Activated CD8-positive, alpha-beta memory T cell treated with anti-CD3 and anti-CD28 coated beads, Interleukin-2, amount 50 U/mL, for 1 hour (primary cell): ENCODE results near the gene COL18A1.

Experiments used
- DNase-seq: peaks from one replicate; pipeline ENCODE4 v3.0.0-alpha.2; 2020; ENCODE audit errors: extremely low read depth

COL18A1 gene

GRCh38 chr21:45414396-45415187 lies 9.6 kb downstream of the COL18A1 start:
- DNase-seq, result no peak

DNA sequence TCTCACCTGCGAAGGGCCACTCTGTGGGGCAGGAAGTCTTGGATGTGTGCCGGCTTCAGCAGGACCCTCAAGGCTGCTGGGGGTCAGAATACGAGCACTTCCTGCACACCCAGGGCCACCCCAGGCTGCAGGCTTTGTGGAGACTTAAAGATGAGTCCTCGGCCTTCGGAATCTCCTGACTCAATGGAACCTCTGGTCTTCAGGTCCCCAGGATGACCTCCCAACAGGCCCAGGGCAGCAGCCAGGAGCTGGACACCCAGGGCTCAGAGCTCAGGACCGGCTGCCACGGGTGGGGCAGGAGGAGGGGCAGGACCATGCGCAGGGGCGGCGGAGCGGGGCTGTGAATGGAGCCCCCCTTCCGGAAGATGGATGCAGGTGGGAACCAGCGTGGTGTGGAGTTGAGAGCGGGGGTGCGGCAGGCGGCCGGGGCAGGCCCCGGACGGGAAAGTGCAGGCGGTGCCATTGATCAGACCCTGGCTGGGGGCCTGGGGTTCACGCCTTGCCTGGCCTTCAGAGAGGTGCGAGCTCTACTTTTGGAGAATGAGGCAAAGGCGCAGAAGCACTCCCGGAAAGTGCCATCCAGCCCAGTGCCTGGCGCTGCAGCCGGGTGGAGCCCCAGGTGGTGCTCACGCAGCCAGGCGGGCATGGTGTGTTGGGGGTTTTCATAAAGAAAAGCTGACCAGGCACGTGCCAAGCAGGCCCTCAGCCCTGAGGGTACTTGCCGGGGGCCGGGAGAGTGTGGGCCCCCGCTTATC lies 10.4 kb downstream of the COL18A1 start:
- no peak for DNase-seq

DNA sequence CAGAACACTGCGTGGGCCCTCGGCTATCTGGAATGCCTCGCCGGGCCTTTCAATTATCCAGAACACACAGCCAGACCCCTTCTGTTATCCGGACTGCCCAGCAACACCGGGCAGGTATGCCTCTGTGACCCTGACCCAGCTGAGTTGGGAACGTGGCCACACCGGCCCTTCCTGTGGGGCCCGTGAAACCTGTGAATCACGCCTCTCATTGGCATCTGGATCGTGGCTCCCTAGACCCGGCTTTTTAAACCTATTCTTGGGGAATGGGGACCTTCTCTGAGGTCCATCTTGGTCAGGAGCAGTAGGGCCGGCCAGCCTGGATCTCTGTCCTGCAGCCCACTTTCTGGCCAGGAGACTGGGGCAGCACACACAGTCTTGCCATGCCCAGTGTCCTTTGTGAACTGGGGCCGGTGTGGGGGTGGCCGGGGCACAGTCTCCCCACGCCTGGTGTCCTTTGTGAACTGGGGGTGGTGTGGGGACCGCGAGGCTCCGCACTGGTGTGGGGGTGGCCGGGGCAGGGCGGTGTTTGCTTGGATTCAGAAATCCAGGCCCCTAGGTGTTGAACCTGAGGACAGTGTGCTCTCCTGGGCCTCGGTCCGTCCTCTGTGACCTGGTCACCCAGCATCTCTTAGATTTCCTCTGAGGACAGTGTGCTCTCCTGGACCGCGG lies 11.1 kb downstream of the COL18A1 start:
- DNase-seq, result no peak

DNA sequence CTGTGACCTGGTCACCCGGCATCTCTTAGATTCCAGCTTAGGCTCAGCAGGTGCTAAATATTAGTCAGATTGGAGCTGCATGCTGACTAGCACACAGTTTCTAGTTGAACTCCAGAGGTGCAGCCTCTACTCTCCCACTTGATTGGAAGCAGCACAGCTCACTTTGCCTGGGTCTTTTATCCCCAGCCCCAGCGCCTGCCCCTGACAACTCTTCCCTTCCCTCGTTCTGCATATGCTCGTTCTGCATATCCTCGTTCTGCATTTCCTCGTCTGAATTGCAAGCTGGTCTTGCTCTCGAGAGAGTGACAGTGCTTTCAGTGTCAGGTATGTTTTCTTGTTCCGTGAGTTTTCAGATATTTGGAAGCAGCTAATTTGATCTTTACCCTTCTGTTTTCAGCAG lies 11.7 kb downstream of the COL18A1 start:
- no peak for DNase-seq

DNA sequence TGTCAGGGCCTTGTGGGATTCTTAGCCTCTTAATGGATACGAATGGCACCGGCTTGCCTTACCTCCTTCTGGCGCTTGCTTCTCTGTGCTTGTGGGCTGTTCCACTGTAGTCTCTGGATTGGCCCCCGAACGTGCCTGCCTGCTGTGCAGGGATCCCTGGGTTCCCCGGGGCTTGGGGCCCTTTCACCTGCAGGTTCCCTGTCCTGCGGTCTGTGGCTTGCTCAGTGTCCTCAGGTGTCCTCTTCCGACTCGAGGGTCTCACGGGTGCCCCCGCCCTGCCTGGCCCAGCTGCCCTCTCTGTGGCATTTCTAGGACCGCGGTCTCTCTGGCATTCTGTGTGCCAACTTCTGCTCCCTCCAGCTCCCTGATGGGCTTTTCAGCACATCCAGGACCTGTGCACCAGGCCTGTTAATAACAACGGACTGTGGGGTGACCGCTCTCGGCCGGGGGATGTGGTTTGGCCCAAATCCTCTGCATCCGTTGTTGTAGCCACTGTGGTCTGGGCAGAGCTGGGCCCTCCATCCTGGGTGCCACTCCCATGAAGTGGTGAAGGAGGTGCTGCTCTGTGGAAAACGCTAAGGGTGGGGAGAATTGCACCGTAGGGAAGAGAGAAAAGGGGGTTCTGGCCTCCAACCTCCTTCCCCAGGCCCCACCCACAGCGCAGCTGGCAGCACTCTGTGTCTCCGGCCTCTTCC lies 12.4 kb downstream of the COL18A1 start:
- no peak for DNase-seq

- DNase-seq, result no peak
Measured at GRCh38 chr21:45417951-45418300, 13.0 kb downstream of the COL18A1 start.

DNA sequence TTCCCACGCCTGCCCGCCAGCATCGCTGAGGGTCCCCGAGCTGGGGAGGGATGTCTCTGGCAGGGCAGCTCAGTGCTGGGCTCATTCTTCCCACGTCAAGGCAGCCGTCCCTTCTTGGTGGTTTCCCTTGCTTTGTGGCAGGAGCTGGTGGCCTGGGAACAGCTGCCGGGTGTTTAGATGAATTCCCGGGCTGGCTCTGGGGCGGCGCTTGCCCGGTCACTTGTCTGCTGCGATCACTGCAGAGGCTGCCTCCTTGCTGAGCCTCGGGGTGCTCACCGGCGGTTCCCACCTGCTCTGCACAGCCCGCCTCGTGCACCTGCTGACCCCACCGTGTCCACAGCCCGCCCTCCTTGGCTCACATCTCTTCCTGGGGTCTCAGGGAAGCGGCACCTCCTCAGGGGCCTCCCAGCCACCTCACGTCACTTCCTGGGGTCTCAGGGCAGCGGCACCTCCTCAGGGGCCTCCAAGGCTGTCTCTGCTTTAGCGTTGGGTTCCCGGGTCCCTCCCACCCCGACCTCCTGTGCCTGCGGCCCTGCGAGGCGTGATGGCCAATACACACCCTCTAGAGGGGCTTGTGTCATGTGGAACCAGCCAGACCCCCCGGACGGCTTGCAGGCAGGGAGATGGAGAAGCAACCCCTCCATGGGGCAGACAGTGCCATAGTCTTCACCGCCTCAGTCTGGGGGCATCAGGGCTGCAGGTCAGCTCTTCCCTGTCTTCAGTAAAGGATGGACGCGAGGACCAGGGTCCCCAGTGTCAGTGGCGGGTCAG lies 13.5 kb downstream of the COL18A1 start:
- DNase-seq, result no peak

- no peak for DNase-seq
Measured at GRCh38 chr21:45419162-45419561, 14.2 kb downstream of the COL18A1 start.

GRCh38 chr21:45420061-45421041 lies 15.4 kb downstream of the COL18A1 start:
- DNase-seq, result no peak

- no peak for DNase-seq
Measured at GRCh38 chr21:45421071-45421845, 16.3 kb downstream of the COL18A1 start.

- no peak for DNase-seq
Measured at GRCh38 chr21:45421846-45422775, 17.1 kb downstream of the COL18A1 start.

DNA sequence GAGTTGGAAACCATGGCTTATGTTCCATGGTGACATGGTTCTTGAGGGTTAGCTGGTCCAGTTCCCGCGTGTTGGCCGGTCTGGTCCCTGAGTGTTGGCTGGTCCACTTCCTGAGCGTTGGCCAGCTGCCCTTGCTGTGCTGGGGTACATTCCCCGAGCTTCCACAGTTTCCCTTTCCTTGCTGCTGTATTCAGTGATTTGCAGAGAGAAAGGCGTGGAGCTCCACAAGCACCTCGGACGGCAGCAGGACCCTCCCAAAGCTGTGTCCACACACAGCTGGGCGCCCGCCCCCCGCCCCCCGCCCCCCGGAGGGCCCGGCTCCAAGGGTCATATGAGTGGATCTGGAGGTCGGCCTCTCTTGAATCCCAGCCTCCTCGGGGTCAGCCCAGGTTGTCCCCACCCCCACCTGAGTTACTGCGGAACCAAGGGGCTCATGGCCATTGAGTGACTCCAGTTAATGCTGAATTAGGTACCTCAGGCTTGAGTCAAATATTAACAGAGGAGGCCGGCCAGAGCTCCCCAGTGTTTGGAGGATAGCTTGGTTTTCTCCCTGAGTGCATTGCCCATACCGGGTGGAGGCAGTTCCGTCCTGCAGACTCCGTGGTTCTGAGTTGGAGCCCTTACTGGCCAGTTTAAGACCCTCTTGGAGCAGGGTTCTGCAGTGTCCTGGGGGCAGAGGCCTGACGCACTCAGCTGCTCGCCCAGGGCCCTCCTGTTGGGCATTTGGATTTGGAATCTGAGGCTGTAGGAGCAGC lies 18.4 kb downstream of the COL18A1 start:
- DNase-seq, result no peak

DNA sequence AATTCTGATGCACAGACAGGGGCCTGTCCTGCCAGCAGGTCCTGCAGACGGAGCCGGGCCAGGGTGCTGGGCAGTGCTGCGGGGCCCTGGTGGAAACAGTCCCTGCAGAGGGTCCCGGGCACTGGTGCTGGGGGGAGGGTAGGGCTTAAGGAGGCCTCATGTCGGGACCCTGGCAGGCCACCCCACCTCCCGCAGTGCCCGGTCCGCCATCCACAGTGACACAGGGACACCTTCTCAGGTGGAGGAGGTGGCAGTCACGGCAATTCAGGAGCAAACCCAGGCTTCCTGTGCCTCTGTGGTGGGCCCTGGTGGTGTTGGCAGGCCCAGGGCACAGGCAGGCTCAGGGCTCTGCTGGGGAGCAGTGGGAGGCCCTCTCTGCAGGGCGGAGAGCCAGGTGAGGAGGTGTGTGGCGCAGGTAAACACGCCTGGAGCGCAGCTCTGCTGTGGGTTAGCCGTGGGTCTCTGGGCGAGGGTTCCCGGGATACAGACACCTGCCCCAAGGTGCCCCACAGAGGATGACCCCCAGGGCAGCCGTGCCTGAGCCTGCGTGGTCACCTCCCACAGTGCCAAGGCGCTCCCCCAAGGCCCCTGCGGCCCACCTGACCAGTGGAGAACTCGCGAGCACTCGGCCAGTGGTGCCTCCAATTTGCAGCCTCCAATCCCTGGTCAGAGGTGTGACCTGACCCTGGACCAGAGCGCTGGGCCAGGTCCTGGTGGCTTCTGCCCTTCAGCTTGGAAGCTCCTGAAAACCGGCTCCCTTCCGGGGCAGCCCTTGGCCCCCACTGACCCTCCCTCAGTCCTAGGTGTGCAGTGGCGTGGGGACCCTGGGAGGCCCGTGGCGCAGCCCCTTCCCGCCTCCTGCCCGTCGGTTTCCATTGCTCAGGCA lies 19.2 kb downstream of the COL18A1 start:
- DNase-seq, result no peak

DNA sequence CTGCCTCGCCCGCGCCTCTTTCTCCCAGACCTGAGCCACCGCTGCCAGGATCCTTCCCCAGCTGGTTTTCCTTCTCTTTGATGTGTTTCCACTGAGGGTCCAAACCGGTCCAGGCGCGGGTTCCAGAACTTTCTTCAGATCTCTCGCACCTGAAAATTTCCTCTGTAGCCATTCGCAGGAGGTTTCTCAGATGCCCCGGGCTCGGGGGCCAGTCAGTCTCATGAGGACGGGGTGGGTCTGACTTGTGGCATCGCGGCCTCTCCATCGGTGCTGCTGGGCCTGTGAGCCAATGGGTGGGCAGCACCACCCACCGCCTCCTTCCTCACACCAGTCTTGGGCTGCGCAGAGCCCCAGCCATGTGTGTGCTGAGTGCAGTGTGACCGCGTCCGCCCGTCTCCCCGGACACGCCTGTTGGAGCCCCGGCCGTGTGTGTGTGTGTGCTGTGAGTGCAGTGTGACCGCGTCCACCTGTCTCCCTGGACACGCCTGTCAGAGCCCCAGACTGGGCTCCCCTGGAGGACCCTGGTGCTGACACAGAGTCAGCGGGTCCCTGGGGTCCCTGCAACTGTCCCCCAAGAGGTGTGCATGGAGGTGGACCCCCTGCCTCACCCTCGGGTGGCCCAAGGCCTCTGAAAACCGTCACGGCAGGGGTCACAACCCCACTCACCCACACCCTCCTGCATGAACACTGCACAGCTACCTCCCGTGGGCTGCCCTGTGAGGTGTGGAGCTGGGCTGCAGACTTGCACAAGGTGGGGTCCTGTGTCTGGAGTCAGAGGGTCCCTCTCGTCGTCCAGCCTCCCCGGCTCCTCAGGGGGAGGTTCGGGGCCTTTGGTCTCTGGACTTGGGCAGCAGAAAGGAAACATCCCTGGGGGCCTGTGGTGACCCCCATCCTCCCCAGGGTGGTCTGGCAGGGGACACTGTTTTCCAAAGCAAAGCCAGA lies 20.2 kb downstream of the COL18A1 start:
- no peak for DNase-seq
